ENCODE data around the gene HAUS1.

The HAUS1 gene, protein sequence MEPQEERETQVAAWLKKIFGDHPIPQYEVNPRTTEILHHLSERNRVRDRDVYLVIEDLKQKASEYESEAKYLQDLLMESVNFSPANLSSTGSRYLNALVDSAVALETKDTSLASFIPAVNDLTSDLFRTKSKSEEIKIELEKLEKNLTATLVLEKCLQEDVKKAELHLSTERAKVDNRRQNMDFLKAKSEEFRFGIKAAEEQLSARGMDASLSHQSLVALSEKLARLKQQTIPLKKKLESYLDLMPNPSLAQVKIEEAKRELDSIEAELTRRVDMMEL

DNA sequence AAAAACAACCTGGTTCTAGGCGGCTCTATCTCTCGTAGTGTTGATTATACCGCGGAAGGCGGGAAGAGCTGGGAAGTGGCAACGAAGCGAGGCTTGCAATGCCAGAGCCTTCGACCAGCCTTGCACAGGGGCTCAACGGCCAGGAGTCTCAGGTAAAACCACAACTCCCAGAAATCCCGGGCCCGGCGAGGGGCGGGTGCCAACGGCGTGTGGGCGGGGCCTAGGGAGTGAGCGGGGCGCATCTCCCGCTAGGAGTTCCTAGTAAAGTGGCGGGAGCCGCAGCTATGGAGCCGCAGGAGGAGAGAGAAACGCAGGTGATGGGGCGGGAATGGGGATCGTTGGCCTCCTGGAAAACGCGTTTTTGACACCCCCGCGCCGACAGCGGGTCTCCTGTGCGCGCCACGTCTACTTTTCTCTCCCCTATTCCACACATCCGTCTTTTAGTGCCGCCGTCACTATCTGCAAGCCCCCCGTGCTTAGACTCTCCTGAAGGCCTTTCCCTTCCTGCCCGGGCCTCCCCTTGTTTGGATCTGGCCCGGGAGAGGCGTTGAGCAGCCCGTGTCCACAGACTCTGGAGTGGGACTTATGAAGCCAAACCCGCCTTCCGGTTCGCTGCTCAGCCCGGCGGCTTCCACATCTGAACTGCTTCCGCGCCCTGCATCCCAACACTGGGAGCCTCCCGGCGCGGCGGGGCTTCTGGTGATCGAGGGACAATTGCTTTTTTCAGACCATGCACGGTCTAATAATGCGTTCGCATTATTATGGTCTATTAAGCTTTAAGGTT is at the start of gene HAUS1:
Gene HAUS1 (plus strand): TSS at position 258 of the 784 bp plus-strand sequence. CDS start 27 bp downstream, at position 285.
- peak; percentile 96 for DNase-seq (ENCODE audit: low read depth, low spot score)

DNA sequence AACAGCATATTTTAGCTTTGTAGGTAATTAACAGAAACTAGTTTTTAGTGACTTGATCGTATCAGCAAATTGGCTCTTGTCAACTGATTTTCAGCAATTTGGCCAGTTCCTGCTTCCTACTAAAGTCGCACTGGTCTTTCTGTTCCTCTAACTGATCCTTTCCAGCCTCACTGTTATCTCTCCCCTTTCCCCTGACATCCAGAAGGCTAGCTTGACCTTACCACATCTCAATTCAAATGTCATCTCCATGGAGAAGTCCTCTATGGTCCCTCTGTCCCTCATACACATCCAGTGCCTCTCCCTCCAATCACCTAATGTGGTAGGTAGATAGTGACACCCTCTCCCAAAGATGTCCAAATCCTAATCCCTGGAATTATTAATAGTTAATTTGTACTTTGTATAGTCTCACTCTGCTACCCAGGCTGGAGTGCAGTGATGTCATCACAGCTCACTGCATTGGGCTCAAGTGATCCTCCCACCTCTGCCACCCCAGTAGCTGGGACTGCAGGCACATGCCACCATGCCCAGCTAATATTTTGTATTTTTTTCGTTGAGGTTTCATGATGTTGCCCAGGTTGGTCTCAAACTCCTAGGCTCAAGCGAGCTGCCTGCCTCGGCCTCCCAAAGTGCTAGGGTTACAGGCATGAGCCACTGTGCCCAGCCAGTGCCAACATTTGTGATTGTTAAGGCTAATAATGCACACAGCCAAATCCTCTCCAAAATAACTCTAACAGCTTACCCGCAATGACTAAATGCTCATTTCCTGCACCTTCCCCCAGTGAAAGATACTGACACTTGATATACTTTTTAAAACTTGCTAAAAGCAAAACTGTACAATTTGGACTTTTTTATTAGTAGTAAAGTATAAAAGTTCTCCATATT is 49.0 kb upstream of the HAUS1 start:
- DNase-seq (ENCODE audit: low read depth, low spot score): no peak

DNA sequence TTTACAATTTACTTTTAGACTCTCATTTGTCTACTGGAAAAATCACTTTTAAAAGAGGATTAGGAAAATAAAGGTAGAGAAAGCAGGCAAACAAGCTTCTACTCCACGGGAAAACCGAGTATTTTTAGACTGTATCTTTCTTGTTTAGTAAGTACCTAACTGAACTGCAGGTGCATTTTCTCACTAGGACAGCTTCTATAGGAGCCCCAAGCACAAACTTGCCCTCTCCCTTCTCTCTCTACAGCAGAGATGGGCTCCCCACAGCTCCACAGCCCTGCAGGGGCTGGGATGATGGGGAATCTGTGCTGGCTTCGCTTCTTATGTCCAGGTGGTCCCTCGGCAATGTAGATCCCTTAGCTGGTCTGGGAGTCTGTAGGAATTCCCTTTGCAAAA is 48.4 kb upstream of the HAUS1 start:
- DNase-seq (ENCODE audit: low read depth, low spot score): no peak

DNA sequence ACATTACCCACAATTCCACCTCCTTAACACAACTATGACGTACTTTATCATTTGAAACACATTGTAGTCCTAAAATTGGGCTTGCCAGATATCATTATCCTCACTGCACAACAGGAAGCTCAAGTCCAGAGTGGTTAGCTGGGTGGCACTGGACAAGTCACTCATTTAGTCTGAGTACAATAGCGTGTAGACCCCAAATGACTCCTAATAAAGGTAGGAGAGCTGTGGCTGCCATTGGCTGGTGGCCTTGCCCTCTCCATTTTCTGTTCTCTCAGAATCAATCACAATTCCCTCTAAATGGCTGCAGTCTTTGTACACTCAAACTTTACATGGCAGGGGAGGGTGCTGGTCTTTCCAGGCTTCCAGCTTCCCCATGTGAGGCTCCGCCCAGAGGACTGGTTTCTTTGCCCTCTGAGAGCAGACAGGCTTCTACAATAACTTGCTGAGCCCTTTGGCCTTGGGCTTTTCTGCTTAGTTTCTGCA is 43.8 kb upstream of the HAUS1 start:
- no peak for DNase-seq (ENCODE audit: low read depth, low spot score)

DNA sequence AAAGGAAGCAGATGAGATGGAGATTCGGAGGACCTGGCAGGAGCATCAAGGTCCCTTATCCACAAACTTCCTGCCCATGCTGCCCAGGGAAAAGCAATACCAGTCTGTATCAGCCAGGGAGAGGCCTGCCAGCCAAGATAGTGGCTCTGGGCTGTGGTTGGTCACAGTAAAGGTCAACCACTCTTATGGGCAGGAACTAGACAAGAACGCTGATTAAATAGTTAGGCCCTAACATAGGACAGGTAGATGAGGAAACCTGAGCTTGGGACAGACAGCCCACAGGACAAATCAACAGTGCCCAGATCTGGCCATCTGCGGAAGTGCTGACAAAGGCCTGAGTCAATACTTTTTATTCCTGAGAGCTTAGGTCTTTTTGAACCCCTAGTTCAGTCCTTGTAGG is 42.8 kb upstream of the HAUS1 start:
- no peak for DNase-seq (ENCODE audit: low read depth, low spot score)

DNA sequence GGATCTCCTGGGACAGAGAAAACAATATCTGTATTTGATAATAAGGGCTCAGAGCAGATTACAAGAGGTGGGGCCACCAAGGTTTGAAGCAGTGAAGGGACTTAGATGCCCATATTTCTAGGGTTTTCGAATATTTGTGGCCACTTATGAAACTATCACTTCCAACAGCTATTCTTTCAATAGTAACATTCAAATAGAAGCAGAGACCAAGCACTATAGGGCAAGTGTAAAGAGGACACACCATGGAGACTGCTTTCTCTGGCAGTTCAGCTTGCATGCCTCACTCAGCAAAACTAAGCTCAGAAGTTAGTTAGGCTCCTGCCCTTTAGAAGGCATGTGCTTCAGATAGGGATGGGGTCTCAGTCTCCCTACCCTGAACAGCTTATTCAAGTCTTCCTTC is 42.4 kb upstream of the HAUS1 start:
- no peak for DNase-seq (ENCODE audit: low read depth, low spot score)

DNA sequence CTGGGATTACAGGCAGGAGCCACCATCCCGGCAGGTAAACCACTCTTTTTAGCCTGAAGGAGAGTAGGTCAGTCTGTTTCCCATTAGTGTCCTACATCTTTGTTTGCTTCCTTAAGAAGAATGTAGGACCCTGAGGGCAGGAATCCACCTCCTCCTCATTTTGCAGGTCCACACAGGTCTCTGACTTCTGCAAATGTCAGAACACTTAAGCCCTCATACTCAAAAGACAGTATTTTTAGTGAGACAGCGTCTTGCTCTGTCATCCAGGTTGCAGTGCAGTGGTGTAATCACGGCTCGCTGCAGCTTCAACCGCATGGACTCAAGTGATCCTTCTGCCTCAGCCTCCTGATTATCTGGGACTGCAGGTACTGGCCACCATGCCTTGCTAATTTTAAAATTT is 41.4 kb upstream of the HAUS1 start:
- peak; percentile 84 for DNase-seq (ENCODE audit: low read depth, low spot score)

DNA sequence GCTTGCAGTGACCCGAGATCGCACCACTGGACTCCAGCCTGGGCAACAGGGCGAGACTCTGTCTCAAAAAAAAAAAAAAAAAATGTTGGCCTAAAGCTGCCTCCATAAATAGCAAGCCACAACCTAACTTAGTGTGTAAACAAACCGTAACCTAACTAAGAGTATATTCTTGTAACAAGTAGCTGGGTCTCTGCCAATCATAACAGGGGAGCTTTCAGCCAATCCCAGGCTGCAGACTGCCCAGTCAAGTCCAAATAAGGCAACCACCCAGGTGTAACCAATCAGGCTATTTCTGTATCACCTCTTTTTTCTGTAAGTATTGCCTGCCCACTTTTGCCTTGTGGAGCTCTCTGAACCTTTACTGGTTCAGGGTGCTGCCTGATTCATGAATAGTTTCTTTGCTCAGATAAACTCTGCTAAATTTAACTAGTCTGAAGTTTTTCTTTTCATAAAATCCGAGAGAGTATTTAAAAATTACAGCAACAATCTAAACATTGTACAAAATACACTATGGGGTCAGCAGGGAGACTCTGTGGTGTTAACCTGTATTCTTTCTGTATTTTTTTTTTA is 36.7 kb upstream of the HAUS1 start:
- no peak for DNase-seq (ENCODE audit: low read depth, low spot score)

DNA sequence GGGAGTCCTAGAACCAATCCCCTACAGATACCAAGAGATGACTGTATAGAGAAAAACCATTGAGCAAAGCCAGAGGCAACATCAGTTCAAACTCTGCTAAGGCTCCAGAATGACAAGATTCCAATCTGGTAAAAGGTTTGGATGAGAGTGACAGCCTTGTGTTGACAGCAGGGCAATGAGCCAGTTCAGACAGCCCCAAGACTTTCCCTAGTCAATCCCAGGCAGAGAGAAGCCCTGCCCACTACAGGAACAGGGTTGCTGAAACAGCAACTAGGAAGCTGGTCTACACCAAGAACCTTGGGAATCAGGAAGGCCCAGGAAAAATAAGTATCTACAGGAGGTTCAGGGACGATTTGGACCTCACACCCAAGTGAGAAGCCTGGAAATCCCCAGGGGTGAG is 35.4 kb upstream of the HAUS1 start:
- DNase-seq (ENCODE audit: low read depth, low spot score): no peak

DNA sequence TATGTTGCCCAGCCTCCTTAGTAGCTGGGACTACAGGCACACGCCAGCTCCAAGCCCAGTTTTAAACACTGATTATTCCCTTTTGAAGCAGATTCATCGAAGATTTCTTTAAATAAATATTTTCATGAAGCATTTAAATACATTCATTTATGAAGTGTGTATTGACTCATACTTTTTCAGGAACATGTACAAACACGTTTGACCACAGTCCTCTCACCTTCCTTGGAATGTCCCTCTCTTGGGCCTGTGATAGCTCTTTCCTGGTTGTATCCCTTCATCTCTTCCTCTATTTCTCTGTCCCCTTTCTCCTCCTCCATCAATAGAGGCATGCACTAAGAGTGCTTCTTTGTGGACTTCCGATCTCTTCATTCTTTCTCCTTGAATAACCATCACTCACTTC is 34.7 kb upstream of the HAUS1 start:
- no peak for DNase-seq (ENCODE audit: low read depth, low spot score)

DNA sequence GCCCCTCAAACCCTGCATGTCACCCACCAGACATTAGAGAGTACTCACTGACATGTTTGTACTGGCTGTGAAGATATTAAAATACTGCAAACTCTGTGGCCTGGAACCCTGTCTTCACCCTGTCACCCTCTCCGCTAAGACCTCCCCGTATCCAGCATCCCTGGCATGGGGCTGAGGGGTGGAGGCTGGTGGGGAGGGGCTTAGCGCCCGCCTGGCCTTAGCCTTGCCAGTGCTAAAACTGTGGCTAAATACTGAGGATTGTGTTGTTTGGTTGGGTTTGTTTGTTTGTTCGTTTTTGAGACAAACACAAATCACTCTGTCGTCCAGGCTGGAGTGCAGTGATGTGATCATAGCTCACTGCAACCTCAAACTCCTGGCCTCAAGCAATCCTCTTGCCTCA is 34.0 kb upstream of the HAUS1 start:
- DNase-seq (ENCODE audit: low read depth, low spot score): no peak

DNA sequence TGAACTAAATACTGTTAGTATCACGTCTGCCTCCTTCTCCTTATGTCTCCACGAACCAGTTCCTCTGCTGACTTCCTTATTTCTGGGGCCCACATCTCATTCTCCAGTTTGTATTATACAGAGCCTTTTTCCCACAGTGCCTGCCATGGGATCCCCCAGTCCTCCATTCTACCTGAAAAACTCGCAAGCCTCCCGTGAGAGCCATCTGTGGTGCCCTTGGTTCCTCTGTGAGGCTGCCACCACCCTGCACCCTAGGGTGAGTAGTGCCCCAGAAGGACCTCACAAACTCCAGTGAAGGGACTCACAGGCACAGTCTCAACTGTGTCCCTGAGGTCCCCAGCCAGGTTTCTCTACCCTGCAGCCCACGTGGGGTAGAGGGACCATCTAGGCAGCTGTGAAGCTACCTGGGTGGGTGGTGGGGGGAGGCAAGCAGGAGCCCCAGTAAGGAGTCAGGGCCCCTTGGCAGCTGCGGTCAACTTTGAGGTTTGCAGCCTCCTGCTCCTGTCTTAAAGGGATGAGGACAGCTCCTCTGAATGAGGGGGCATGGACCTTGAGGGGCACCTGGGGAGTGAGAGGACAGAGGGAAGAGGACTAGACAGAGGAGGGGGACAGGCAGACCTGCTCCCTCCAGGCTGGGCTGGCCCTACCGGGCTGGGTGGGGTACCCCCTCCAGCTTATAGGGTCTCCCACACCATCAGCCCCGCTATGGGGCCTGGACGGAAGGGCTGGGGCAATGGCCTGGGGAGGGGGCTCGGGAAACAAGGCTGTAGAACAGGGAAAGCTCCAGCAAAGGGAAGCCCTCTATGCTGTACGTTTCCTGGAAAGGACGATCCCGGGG is 33.2 kb upstream of the HAUS1 start:
- no peak for DNase-seq (ENCODE audit: low read depth, low spot score)

DNA sequence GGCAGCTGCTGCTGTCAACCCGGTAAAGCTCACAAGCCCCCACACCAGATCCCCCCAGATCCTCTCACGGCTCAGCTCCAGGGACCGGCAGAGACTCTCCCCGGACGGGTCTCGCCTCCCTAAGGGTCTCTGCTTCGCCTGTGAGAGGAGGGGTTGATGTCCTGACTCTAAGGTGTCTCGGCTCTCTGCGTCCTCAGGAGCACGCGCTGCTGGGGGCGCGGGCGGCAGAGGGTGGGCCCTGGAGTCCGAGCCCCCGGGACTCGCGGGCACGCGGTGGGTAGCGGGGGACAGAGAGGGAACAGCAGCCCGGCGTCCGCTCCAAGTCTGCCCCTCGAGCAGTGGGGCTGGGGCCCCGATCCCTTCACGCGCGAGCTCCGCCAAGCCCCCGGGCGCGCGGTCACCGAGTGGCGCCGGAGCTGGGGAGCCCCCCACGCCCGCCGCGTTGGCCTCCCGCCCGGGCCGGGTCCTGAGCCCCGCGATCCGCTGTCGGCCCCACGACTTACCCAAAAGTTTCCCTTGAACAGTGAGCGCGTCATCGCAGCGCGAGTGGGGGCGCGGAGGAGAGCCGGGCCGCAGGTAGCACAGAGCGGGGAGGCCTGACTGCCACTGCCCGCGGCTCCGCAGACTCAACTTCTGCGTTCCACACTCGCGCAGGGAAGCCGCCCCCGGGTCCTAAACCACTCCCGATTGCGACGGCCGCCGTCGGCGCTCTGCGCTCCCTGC is 32.4 kb upstream of the HAUS1 start, which contains the start of gene PSTPIP2:
Gene PSTPIP2 (minus strand): TSS at position 608 of the 723 bp plus-strand sequence. CDS start 72 bp downstream, at position 536.
- DNase-seq (ENCODE audit: low read depth, low spot score): peak; percentile 40

DNA sequence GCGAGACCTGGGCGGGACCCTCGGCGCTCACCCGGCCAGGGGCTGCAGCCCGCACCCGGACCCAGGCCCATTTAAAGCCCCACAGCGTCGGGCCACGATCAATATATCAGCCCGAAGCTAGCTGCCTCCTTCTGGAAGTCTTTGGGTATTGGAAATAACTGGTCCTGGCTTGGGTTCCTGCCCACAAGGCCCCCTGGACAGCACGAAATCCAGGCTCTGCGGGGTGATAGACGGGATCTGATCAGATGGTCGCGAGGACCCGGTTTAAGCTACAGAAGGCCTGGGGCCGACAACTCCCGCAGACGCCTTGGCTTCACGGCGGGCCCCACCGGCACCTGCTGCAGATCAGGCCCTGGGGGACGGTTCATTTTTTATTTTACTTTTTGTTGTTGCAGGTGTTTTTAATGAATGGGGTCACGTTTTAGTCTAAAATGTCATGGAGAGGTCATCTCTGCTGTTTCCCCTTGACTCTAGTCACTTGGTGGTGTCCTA is 31.8 kb upstream of the HAUS1 start:
- DNase-seq (ENCODE audit: low read depth, low spot score): no peak

DNA sequence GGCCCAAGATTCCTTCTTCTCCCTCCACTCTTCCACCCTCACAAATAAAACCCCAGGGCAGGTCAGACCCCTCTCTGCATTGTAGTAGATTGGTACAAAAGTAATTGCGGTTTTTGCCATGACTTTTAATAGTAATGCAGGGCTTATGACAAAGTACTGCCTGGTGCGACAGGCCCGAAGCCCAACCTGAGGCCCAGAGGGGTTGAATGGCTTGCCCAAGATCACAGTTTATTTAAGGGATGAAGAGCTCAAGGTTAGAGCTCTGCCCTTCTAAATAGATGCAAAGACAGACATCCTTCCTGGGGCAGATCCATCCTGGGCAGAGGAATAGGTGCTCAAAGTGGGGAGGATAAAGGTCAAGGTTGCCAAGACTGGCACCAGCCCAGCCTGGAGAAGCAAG is 31.2 kb upstream of the HAUS1 start:
- no peak for DNase-seq (ENCODE audit: low read depth, low spot score)

DNA sequence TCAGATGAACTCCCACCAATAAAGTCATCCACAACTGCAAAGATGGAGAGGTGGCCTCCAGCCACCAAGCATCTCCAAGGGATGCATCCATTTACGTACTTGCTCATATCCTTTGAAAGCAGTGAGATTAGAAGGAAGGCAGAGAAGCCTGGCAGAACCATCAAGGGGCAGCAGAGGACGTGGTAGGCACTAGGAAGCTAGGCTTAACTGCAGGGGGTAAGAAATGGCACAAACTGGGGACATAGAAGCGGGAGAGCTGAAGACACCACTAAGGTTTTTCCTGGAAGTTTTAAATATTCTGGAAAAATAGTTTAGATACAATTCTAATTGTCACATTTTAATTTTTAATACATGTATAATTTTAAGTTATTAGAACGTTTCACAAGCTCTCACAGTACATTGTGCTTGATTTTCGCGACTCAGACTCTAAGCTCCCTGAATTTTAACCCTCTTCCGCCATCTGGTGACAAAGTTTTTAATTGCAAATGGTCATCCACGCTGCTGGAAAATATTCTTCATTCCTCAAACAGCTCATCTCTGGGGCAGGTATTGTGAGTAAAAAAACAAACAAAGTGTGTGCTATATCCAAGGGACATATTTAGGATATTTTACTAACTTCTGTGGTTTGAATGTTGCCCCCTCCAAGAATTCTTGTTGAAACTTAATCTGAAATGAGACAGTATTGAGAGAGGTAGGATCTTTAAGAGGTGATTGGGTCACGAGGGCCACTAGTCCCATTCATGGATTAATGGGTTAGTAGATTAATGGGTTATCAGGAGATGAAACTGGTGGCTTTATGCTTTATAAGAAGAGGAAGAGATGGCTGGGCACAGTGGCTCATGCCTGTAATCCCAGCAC is 30.5 kb upstream of the HAUS1 start:
- DNase-seq (ENCODE audit: low read depth, low spot score): peak; percentile 60

DNA sequence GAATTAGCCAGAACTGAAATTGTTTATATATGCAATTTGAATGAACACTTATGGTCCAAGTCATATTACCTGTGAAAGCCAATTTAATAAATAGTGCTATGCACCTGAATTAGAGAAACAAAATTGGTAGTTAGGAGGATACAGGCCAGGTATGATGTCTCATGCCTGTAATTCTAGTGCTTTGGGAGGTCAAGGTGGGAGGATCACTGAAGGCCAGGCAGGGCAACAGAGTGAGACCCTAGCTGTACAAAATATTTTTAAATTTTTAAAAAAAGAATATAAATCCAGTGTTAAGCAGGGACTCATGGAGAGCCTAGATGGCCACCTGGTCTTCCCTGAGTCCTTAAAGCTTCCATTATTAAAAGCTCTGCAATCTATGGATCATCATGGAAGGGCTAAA is 24.8 kb upstream of the HAUS1 start:
- no peak for DNase-seq (ENCODE audit: low read depth, low spot score)

DNA sequence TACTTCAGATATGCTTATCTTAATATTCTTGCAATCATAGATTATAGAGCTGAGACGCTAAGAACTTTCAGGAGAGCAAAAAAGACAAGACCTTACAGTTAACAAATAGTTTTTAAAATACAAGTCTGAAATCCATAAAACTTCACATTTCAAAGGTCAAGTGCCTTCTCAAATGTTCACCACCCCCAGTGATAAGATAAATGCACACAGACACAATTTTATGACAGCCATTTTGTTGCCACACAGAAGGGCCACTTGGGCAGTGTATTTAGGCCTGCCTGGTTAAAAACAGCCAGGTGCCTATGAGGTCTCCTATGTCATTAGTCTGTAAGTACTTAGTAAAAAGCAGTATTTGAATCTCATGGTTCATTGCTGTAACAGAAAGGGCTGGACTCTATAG is 24.0 kb upstream of the HAUS1 start:
- no peak for DNase-seq (ENCODE audit: low read depth, low spot score)

DNA sequence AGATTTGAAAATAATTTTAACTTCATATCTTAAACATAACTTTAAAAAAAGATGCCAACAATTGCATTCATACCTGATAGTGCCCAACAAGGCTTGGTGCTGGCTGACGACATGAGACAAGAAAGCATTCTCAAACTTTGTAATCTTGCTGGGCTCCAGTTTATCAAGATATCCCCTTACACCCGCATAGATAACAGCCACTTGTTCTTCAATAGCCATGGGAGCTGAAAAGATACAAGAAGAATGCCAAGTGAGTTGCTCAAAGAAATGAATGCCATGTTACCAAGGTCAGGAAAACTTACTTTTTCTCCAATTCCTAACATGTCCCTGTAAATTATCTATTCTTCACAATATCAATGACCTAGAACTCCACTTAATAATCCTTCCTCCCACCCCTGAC is 19.8 kb upstream of the HAUS1 start:
- DNase-seq (ENCODE audit: low read depth, low spot score): no peak
